Measurements from ENCODE around the gene ATG5.

The ATG5 gene

GRCh38 chr6:106325336-106326178 is at the start of gene ATG5:
ATG5 (minus strand) TSS chr6:106325760; CDS start chr6:106316208, 9,552 bp downstream.
- peaks cover 30% of the 10 kb centered on the region for H4K20me1 ChIP-seq (ENCODE audit: insufficient read depth, low read length, poor library complexity, severe bottlenecking)
- H3K36me3 ChIP-seq (ENCODE audit: insufficient read depth, low read length), result no peaks in the 10 kb centered on the region
- H3F3A ChIP-seq (ENCODE audit: low read depth), result no peaks in the 10 kb centered on the region
- peaks cover 47% of the 10 kb centered on the region for H3K79me2 ChIP-seq (ENCODE audit: insufficient read depth, low read length)
- peaks cover 25% of the 10 kb centered on the region for H3K27me3 ChIP-seq (ENCODE audit: insufficient read depth, low read length, poor library complexity, severe bottlenecking)
- H3K4me3 ChIP-seq (ENCODE audit: low read length, poor library complexity, severe bottlenecking), result peak within 1 kb of the TSS; percentile 88
- H3K9me3 ChIP-seq (ENCODE audit: insufficient read depth, low read depth, low read length), result no peaks in the 10 kb centered on the region
- H3K9ac ChIP-seq (ENCODE audit: low read depth, low read length, poor library complexity, severe bottlenecking), result peak within 1 kb of the TSS; percentile 89
- TF ChIP-seq EZH2phosphoT487 (IDR thresholded peaks at IDR 0.05; ENCODE audit: borderline replicate concordance), result no peak
- no peak for TF ChIP-seq CTCF (conservative IDR thresholded peaks at IDR 0.05; ENCODE audit: low read length)
- peaks cover 42% of the 10 kb centered on the region for H3K4me1 ChIP-seq (ENCODE audit: insufficient read depth, low read length, poor library complexity, severe bottlenecking)
- no peaks in the 10 kb centered on the region for H3K9me2 ChIP-seq (replicated peaks; ENCODE audit: low read depth, low read length)
- H3K4me2 ChIP-seq (ENCODE audit: low read depth, low read length, poor library complexity, severe bottlenecking), result peak within 1 kb of the TSS; percentile 94
- H2AFZ ChIP-seq (ENCODE audit: low read length), result peak within 1 kb of the TSS; percentile 92

- H3K9ac ChIP-seq (ENCODE audit: low read depth, low read length, poor library complexity, severe bottlenecking), result no peak overlapping the region
- no peaks in the 10 kb centered on the region for H3K79me2 ChIP-seq (ENCODE audit: insufficient read depth, low read length)
- H3K4me3 ChIP-seq (ENCODE audit: low read length, poor library complexity, severe bottlenecking), result no peak overlapping the region
- H3K4me2 ChIP-seq (ENCODE audit: low read depth, low read length, poor library complexity, severe bottlenecking), result no peak overlapping the region
- no peaks in the 10 kb centered on the region for H3K4me1 ChIP-seq (ENCODE audit: insufficient read depth, low read length, poor library complexity, severe bottlenecking)
- no peaks in the 10 kb centered on the region for H4K20me1 ChIP-seq (ENCODE audit: insufficient read depth, low read length, poor library complexity, severe bottlenecking)
- no peaks in the 10 kb centered on the region for H3K9me3 ChIP-seq (ENCODE audit: insufficient read depth, low read depth, low read length)
- H2AFZ ChIP-seq (ENCODE audit: low read length), result no peak overlapping the region
- H3K27me3 ChIP-seq (ENCODE audit: insufficient read depth, low read length, poor library complexity, severe bottlenecking), result no peaks in the 10 kb centered on the region
- TF ChIP-seq EZH2phosphoT487 (IDR thresholded peaks at IDR 0.05; ENCODE audit: borderline replicate concordance) (no peak), CTCF (conservative IDR thresholded peaks at IDR 0.05; ENCODE audit: low read length) (no peak)
- no peaks in the 10 kb centered on the region for H3K9me2 ChIP-seq (replicated peaks; ENCODE audit: low read depth, low read length)
- no peaks in the 10 kb centered on the region for H3F3A ChIP-seq (ENCODE audit: low read depth)
- H3K36me3 ChIP-seq (ENCODE audit: insufficient read depth, low read length), result no peaks in the 10 kb centered on the region
Measured at GRCh38 chr6:106373502-106374239, 48.1 kb upstream of the ATG5 start.

GRCh38 chr6:106372838-106373501 is 47.4 kb upstream of the ATG5 start:
- Histone ChIP-seq H3K4me1 (ENCODE audit: insufficient read depth, low read length, poor library complexity, severe bottlenecking) (no peaks in the 10 kb centered on the region), H3K36me3 (ENCODE audit: insufficient read depth, low read length) (no peaks in the 10 kb centered on the region), H2AFZ (ENCODE audit: low read length) (no peak overlapping the region), H3K9ac (ENCODE audit: low read depth, low read length, poor library complexity, severe bottlenecking) (no peak overlapping the region), H3F3A (ENCODE audit: low read depth) (no peaks in the 10 kb centered on the region), H3K4me3 (ENCODE audit: low read length, poor library complexity, severe bottlenecking) (no peak overlapping the region), H3K79me2 (ENCODE audit: insufficient read depth, low read length) (no peaks in the 10 kb centered on the region), H3K9me3 (ENCODE audit: insufficient read depth, low read depth, low read length) (no peaks in the 10 kb centered on the region), H3K4me2 (ENCODE audit: low read depth, low read length, poor library complexity, severe bottlenecking) (no peak overlapping the region), H4K20me1 (ENCODE audit: insufficient read depth, low read length, poor library complexity, severe bottlenecking) (no peaks in the 10 kb centered on the region), H3K9me2 (replicated peaks; ENCODE audit: low read depth, low read length) (no peaks in the 10 kb centered on the region), H3K27me3 (ENCODE audit: insufficient read depth, low read length, poor library complexity, severe bottlenecking) (no peaks in the 10 kb centered on the region)
- TF ChIP-seq CTCF (conservative IDR thresholded peaks at IDR 0.05; ENCODE audit: low read length) (no peak), EZH2phosphoT487 (IDR thresholded peaks at IDR 0.05; ENCODE audit: borderline replicate concordance) (no peak)

Measured in Loucy (cell line).